Stimulated activated CD8-positive, alpha-beta memory T cell treated with anti-CD3 and anti-CD28 coated beads, Interleukin-12 subunit alpha, Interleukin-12 subunit beta, amount 100 ng/mL, for 24 hours (primary cell): ENCODE results near the gene ARID1B.

Experiments used
- DNase-seq: peaks from one replicate; pipeline ENCODE4 v3.0.0-alpha.2; 2020; ENCODE audit errors: extremely low read depth

The ARID1B gene

DNA sequence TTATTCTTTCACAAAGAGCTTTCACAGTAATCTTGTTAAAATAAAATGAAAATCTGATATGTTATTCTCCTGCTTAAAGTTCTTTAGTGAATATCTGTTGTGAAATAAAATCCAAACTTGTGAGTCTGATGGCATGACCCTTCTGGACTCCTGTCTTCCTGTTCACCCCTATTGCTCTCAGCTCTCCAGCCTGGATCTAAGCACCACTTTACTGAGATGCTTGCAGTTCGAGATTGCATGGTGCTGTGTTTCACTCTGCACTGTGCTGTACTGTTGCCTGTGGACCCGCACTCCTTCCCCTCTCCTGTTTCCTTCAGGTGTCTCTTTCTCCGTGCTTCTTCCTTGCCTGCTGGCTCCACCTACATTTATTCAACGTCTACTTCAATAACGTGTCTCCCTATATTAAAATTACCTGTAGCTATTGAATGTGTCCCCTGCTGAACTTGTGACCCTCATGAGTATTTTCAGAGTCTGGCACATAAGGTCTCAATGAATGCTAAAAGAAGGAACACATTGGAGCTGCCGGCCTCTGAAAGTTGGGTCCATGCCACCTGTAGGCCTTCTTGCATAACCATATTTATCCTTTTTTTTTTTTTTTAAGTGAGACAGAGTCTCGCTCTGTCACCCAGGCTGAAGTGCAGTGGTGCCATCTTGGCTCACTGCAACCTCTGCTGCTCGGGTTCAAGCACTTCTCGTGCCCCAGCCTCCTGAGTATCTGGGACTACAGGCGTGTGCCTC is 100.1 kb downstream of the ARID1B start:
- no peak for DNase-seq

DNA sequence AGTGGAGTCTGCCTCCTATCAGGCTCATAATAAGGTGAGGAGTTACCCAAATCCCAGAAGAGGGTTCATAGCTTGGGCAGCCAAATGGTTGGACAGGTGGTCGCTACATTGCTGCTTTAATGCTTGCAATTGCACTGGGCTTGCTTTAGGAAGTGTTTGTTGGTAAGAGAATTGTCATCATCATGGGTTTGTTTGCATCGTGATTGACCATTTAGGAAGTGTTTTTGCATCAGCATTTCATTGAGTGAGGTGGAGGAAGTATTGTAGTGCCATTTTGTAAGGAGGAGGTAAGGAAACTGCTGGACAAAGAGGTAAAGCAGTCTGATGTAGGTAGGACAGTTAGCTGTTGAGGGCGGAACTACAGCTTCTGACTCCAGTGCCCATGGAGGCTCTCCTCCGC is 101.5 kb downstream of the ARID1B start:
- no peak for DNase-seq

DNA sequence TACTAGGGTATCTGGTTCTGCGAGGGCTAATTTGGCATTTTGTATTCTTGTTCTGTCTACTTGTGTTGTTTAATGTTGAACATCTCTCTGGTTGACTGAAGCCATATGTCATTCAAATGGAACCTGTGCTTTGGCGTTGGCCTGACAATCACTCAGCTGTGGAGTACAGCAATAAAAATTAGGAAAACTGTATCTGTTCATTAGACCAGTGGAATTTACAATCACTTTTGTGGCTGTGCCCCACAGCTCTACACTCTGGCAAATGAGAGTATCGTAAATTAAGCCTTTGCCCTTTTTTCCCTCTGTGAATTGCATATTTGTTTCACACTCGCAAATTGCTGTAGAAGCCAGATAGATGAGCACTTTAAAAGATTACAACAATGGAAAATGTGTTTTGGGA is 102.0 kb downstream of the ARID1B start:
- no peak for DNase-seq

DNA sequence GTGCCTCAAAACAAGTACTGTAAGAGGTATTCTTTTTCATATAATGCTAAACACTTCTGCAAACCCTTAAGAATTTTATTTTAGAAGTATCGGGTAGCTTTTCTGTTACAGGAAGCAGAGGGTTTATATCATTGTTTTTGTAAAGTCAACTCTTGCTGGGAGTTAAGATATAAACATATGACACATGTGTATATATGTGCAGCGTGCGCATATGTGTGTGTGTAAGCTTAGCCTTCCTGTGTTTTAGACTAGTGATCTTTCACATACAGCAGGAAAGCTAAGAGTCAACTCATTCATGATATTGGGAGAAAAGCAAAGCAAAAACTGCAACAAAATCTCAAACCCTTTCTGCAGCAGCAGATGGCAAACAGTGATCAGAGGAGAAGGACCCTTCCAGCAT is 102.4 kb downstream of the ARID1B start:
- DNase-seq = no peak

DNA sequence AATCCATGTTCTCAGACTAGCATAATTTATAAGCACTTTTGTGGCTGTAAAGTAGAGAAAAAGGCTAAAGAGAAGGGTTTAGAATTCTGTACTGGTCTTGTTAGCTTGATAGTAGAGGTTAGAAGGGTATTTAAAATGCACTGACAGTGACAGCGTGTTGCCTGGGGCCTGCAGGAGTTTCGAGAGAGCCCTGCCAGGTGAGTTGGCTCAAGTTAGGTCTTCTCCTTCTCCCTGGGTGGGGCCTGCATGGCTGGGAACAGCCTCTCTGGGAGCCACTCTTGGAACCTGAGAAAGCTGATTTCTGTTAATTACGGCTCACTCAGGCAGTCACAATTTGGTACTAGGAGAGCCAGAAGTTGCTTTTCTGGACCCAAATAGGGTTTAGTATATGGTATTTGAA is 103.7 kb downstream of the ARID1B start:
- DNase-seq = no peak

DNA sequence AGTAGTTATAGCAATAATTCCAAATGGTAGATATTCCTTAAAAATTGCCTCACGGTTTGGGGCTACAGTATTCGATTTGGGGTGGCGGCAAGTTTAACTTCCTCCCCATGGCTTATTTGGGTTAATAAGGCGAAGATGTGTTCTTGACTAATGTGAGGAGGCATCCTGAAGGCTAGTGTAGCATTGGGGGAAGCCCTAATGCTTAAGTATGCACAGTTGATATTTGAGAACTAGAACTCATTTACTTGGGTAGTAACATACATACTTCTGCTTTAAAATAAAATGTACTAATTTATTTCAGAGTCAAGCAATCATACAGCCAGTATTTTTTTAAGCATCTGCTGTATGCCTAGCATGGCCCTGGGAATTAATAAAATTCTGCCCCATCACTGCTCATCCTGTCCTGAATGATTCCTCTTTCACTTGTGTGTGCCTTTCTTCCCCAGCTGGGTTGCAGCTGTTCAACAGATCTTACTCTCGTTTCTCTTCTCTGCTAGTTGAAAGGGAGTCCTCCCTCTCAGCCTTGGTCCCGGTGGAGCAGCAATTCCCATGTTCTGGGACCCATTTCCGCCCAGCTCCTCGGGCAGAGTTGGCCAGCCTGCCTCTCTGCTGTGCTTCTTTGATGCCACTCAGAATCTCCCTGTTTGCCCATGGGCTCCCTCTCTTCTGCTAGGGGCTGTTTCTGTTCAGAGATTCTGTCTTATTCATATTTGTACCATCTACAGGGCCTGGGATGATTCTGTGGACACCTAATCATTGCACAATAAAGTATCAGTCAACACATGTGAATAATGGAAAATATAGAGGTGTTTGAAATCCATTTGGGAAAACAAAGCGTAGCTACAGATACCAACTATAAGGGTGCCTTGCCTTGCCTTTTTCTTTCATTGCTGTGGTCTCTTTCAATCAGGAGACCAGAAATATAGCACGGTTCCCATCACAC is 104.8 kb downstream of the ARID1B start:
- no peak for DNase-seq

DNA sequence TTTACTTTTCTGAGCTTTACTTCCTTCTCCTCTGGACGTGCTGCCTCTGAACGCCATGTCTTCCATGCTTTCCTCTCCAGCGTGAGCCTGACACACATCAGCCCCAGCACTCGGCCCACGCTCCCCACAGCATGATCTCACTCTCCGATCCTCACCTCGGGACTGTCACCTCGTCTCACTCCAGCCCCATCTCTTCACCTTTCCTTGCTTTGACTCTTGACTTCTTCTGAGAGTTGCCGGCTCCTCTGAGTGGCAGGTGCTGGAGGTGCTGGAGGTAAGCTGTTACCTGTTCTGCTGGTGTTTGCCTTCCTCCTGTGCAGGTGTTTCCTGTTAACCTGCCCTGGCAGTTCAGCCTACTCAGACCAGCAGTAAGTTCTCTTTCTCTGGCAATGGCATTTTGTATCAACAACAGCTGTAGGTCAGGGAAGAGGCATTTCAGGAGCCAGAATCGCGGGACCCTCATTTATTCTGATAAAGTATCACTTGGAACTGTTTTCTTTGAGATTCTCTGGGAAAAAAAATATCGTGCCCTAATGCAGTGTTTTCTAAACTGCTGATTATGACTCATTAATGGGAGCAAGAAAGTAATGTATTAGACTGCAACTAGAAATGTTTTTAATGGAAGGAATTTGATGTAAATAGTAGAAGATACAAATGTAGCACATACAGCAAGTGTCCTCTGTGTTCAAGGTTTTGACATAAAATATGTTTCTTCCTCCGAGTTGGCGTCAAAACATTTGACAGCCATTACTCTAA is 106.5 kb downstream of the ARID1B start:
- no peak for DNase-seq

DNA sequence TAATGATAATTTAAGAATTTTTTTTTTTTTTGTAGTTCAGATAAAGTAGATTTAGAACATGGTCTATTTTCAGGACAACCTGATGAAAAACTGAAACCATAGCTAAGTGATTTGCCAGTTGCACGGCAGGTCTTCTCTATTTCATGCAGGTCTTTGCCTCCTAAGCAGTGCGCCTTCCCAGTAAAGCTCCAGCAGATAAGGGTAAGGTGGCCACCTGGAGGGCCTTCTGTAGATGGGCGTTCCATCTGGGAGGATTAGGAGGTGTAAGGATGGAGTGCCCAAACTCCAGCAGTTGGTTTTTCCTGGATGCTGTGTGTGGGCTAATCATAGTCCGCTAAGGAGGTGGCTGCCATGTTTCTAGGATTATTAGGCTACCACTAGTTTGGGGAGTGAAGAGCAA is 107.1 kb downstream of the ARID1B start:
- no peak for DNase-seq

DNA sequence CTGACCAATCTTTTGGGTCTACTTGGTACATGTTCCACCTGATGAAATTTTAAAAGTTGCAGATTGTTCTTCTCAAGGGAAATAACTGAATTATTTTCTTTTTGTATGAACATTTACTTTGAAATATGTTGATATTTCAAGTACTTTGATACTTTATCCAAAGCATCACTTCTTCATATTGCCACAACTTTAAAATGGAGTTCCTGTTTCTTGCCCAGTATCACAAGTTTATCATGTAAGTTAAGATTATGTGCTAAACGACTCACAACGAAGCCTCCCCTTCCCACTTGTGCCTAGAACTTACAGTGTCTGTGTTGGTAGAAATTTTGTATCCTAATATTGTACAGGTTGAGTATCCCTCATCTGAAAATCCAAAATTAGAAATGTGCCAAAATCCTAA is 108.4 kb downstream of the ARID1B start:
- no peak for DNase-seq

DNA sequence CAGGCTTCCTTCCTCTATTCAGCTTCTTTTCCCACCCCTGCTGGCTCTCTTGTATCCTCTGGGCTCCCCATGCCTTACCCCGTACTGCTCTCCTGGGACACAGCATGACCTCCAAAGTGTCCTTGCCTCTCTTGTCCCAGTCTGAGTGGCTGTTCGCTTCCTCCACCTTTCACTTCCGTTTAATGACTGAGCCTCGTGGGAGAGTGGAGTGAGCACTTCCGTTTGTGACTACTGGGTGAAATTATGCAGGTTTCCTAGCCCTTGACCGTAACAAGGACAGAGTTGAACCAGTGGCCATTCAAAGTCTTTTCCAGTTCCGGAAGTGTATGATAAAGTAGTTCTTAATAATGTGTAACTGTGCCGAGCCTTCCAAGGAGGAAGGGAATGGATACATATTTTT is 109.2 kb downstream of the ARID1B start:
- DNase-seq = no peak

DNA sequence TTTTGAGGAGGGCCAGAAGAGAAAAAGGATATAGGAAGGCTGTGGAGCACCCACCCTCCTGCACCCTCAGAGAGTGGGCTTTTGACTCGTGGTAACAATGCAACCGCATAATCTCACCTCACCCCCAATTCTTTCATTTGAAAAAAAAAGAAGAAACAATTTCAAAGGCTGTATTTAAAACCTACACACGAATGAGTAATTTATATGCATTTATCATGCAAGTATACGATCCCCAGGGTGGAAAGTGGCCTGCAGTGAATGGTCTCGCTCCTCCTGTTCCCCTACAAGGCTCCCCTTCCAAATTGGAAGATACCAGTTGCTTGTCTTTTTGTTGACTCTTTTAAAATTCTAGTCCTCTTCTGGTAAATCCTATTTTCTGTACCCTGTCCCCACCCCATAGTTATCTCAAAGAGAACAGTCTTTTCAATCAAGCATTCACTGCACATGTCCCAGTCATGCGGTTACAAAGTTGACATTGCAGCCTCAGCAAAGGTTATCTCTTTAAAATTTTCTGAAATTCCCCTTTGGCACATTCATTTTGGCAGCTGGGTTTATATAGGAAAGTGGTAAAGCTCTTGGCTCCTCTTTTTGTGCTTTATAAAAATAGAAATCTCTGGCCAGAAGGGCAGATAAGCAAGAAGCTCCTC is 110.6 kb downstream of the ARID1B start:
- no peak for DNase-seq

DNA sequence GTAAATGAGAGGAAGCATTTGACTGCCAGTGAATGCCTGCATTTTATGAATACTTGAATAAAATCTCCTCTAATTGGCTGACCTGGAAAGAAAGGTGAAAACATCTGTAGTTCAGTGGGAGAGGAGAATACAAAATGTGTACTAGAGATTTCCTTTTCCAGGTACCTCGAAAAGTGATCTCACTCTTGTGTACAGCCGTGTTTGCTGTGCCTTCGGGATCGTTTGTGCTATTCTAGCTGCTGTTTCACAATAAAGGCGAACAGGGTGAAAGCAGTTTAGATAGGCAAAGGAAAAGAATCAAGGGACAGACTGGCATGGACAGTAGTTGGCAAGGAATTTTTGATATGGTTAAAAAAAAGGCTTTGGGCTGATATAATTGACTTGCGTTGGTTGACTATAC is 112.3 kb downstream of the ARID1B start:
- no peak for DNase-seq

DNA sequence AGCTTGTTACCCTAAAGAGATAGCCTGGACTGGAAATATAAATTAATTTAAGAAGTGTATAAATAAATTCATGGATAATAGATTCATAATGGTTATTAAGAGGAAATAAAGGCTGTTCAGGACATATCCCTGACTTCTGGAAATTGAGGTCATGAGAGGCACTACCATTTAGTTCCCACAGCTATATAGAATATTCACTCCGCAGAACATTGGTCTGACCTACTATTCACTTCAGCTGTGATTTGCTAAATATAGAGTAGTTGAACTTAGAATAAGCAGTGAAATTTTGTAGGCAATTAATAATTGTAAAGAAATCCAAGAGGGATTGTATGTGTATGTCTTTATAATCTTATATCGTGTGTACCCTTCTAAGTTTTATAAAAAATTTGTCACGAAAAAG is 112.8 kb downstream of the ARID1B start:
- no peak for DNase-seq

DNA sequence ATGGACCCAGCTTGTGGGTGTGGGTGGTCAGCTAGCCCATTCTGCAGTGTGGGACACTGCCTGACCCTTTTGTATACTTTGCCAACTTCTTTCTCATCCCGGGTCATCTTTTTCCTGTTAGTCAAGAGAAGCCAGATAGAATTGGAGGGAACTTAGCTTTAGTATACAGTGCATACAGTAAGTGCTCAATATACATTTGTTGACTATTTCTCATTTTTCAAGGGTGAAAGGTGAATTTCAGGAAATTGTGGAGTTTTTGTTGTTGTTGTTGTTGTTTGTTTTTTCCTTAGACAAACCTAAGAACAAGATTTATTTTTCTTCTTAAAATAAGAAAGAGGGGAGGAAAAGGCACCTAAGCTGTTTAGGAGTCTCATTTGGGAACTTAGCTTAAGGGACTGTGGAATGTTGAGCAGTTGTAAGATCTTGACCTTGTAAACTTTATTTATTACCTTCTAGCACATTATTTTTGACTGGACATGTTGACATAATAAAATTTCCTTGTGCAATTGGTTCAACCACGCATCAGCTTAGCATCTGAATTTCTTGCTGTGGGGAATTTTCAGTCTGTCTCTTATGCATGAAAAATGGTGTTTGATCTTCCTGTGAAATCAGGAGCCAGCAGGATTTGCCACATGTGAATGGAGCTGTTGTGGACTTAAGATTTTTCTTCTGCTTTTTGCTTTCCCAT is 113.6 kb downstream of the ARID1B start:
- DNase-seq = no peak

DNA sequence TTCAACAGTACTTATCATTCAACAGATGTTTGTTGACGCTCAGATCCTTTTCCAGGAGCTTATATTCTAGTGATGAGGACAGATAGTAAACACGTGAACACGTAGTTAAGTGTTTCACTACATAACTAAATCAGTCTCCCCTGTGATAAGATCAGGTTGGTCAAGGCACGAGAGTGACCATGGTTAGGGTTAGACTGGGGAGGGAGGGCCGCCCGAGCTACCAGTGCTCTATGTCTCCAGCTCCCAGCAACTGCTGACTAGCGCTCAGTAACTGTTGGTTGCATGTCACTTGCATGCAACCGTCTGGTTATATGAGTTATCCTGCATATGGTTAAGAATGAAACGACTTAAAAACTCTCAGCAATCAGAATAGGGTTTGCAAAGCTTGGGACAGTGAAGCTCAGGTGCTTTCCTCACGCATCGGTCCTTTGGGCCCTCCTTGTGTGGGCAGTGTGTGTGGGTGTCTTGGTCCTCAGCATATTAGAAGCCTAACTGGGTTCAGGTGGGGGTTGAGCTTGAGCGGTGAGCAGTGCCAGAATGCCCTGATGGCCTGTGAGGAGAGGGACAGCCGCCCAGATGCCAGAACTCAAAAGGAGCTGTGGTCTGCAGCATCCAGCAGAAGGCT is 120.8 kb downstream of the ARID1B start:
- DNase-seq = no peak

DNA sequence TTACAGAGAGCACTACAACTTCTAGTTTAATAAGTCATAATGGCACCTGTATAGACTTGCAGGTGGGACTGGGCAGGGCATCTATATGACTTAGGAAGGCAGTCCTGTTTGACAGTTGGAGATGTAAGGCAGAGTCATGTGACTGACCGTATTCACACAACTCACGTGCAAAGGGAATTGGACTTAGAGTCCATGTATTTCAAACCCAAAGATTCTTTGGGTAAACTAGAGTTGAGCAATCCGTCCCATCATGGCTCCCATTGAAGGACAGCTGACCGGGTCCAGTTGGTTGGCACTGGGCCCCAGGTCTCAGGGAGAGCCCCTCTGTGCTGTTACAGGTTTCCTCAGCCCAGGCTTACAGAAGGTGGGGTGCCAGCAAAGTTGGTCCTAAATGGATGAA is 121.9 kb downstream of the ARID1B start:
- DNase-seq = no peak

DNA sequence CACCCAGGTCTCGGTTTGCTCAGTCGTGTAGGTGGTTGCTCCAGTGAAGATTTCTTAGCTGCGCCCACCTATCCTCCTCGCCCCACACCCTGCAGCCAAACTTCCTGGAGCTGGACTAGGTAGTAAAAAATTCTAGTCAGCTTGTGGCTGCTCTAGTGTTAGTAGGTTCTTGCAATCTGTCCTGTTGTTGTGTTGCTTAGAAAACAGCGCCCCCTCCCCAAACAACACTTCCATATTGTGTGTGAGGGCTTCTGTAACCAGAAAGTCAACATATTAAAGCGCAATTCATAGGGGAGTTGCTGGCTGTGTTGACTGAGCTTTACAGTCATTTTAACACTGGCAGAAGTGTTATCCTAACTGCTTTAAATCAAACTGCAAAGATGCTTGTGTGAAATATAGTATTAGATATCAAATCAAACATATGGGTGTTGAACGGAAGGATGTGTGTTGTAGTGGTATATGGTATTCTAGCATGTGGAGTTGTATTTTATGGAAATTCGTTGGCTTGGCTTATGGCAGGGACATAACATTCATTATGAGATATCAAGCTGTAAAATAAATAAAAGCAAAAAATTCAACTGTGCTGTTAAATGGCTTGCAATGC is 122.5 kb downstream of the ARID1B start:
- no peak for DNase-seq

DNA sequence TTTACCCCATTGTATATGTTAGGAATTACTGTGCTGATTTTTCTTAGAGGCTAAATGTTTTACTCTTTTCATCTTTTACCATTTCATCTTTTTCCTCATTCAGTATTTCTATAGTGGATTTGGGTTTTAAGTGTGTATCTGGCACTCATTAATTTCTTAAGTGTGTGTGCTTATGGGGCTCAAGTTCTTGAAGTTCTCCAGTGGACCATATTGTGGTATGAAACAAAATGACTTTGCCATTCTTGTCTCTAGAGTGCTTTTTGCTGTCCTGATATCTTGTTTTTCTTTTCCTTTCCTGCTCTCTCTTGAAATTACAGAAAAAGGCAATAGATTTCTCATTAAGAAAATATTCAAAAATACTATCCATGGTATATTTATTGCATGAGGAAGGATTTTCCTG is 123.1 kb downstream of the ARID1B start:
- no peak for DNase-seq

DNA sequence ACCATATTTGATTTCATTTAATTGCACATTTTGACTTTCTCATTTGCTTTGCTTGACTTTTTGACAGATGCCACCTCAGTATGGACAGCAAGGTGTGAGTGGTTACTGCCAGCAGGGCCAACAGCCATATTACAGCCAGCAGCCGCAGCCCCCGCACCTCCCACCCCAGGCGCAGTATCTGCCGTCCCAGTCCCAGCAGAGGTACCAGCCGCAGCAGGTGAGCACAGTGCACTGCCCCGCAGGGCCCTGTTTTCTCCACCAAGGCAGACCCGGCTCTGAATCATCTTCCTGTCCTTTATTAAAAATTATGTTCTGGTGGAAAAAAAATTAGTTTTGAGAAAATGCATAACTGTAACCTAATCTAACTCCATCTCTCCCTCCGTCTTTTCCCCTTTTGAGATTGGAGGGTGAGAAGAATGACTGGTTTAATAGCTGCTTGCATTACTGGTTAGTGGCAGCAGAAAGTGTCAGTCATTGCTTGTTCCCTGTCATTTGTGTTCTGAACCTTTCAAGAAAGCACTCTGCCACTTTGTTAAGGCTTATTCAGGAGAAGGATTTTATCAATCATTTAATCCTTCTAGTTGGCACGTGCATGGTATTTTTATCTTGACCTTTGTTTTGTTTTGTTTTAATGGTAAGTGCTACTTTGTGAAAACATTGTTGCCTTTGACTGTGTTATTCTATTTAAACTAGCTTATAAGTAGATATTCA is 124.3 kb downstream of the ARID1B start:
- DNase-seq = no peak

DNA sequence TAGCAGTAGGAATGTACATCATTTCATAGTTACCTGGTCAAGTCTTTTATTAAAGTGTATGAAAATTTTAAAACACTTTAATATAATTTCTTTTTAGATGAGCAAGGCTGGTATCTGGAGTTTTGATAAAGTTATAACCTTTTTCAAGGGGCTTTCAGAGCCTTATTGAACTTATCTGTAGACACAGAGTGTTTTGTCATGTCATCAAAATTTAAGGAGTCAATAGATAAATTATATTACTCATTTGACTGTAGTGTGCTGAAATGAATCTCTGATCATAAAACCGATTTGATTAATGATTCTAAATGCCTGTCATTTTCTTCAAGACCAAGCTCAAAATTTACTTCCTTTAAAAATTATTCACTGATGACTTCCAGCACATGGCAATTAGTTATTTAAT is 125.6 kb downstream of the ARID1B start:
- DNase-seq = no peak
